Right cardiac atrium (tissue), 5 donors: ENCODE measurements around the gene MAPK12. TPM values are rescaled to one million over a fixed set of nuclear protein-coding genes. Genes with fewer than 3 reads are reported as not detected.

ENCODE experiments used
- ATAC-seq, 2 donors: fragments of 200-7000 bp; cut with Tn5 transposase; one replicate each; pipeline versions ENCODE4 v1.8.0 to v1.9.1; 2020; ENCODE audit warnings: moderate library complexity in 2 of 2, mild to moderate bottlenecking in 1 of 2
- DNase-seq, 3 donors: peaks; one replicate each; pipeline ENCODE4 v3.0.0-alpha.2; 2020
- H3K27ac ChIP-seq: one replicate; pipeline ENCODE4 v1.5.1; 2013; ENCODE audit warnings: mild to moderate bottlenecking, low read length, control low read depth, moderate library complexity
- H3K27me3 ChIP-seq: one replicate; pipeline ENCODE4 v1.6.1; 2013; ENCODE audit not compliant: control insufficient read depth, insufficient read depth
- H3K4me1 ChIP-seq: one replicate; pipeline ENCODE4 v1.6.1; 2013; ENCODE audit warnings: low read length; ENCODE audit not compliant: control insufficient read depth, insufficient read depth
- H3K4me3 ChIP-seq: one replicate; pipeline ENCODE4 v1.5.1; 2013; ENCODE audit warnings: low read length, control low read depth
- H3K9me3 ChIP-seq: one replicate; pipeline ENCODE4 v1.6.1; 2013; ENCODE audit warnings: low read length; ENCODE audit not compliant: control insufficient read depth
- WGBS: extraction: QIAGEN DNeasy Blood & Tissue Kit; methylation state at CpG from one replicate; pipeline ENCODE4 v1.1.7; 2013; 5-methylcytosine and 5-hydroxymethylcytosine counted together
- intact Hi-C, 4 donors: fragments of 100-400 bp; cut with DNase I; formaldehyde crosslinking; loops; one replicate each; pipeline versions ENCODE4 v1.11.0 to v1.14.0; 2022 to 2023
- polyA plus RNA-seq: library from polyadenylated mRNA; stranded (reverse); fragments of 200-250 nt; gene quantifications from one replicate; pipeline ENCODE4 v1.2.3, GENCODE V29; 2013
- total RNA-seq, 4 donors: library from RNA; stranded (reverse); fragmentation: NEBNext Ultra II Directional; extraction: Animal tissue kit (Norgen Biotek cat#: 25700); gene quantifications; one replicate each; pipeline ENCODE4 v1.2.1, GENCODE V29; 2021
- donor health status: healthy with polysubstance abuse.
- donor health status: DM: no; HTN: yes; CAD: no.
- donor health status: DM: no; HTN: no; CAD: no.
- donor health status: DM: no; HTN: yes; CAD: no; lungs with severe emphysema.
- donor health status: DM: yes; HTN: yes; CAD: no.

MAPK12 gene
- total and polyA plus RNA-seq, 5 donors = 10.5 to 15.2 (median 11.5) TPM

DNA sequence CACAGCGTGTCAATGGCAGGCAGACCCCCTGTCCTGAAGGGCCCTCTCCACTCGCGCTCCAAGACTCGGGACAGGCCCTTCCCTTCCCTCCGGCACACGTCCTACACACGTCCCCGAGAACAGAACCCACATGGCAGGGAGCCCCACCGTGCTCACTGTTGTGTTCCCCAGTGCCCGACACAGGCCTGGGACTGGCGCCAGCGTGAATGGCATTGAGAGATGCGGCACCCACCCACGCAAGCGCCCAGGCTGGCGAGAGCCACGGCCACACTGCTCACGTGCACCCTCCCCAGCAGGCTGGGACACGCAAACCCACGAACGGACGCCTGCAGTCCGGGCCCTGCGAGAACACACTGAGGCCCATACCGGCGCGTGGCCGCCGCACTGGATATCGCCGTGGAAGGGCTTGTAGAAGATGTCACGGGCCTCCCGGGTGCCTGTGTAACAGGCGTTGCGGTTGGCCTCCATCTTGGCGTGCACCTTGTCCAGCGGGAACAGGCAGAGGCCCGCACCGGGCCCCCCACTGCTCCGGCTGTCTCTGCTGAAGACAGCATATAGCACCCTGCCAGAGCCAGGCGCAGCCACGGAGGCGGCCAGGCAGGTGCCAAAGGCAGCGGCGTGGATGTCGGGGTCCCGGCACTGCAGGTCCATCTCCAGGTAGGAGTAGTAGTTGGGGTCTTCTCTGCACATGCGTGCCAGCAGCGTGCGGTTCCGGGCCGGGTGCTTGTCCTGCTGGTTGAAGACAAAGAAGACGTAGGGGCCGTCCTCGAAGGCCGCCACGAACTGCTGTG is 27.9 kb upstream of the MAPK12 start:
- Histone ChIP-seq H3K27me3 (no peaks in the 10 kb centered on the region), H3K9me3 (no peaks in the 10 kb centered on the region), H3K27ac (no peak overlapping the region), H3K4me3 (no peak overlapping the region), H3K4me1 (peaks cover 10% of the 10 kb centered on the region)
- intact Hi-C loops = no loop called here
- WGBS = 90% methylated on average over 57 of the region's 57 CpGs
- no peak for ATAC-seq
- DNase-seq = no peak

DNA sequence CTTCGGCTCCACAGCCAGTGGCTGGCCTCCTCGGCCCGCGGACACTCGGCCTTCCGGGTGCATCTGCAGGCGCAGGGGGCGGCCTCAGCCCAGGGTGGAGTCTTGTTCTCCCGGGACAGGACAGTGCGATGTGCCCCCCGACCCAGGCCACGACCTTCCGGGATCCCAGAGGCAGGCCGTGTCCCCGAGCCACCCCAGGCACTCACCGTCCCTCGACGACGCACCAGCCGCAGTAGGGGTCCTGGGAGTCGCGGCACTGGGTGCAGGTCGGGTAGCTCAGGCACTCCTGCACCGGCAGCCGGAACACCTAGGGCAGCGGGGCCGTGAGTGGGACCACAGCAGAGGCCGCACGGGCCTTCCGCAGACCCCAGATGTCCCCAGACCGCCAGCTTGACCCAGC is 26.2 kb upstream of the MAPK12 start:
- no peak for DNase-seq
- Histone ChIP-seq H3K4me3 (no peak overlapping the region), H3K4me1 (peaks cover 2% of the 10 kb centered on the region), H3K27ac (no peak overlapping the region), H3K9me3 (no peaks in the 10 kb centered on the region), H3K27me3 (no peaks in the 10 kb centered on the region)
- WGBS = 92% methylated on average over 31 of the region's 31 CpGs
- ATAC-seq = no peak
- intact Hi-C loops = no loop called here

DNA sequence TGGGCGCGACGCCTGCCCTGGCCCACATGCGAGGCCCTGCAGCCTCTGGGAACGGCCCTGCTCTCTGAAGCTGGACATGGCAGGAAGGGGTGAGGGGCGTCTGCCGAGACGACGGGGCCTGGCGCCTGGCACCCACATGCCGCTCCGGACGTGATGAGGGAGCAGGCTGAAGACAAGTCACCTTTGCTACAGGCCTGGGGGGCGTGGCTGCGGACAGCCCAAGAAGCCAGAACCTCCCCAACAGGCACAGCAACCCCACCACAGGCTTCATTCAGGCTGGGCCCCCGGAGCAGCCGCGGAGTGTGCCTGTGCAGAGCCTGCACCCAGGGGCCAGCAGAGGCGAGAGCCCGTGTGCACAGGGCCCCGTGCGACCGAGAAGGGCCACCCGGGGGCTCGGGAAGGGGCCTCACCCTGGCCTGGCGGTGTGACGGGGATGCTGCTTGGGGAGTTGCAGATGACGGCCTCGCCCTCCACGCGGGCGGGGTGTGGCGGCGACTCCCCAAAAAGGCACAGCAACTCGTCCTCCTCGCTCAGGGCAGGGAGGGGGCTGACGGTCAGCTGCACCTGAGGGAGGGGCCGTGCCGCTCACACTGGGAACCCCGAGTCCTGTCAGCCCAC is 25.3 kb upstream of the MAPK12 start:
- no peak overlapping the region for H3K27ac ChIP-seq
- ATAC-seq (no peak), DNase-seq (no peak)
- H3K4me3 ChIP-seq = no peak overlapping the region
- no peaks in the 10 kb centered on the region for H3K4me1 ChIP-seq
- H3K9me3 ChIP-seq = no peaks in the 10 kb centered on the region
- H3K27me3 ChIP-seq = no peaks in the 10 kb centered on the region
- intact Hi-C loops = no loop called here
- WGBS = 90% methylated on average over 40 of the region's 40 CpGs

DNA sequence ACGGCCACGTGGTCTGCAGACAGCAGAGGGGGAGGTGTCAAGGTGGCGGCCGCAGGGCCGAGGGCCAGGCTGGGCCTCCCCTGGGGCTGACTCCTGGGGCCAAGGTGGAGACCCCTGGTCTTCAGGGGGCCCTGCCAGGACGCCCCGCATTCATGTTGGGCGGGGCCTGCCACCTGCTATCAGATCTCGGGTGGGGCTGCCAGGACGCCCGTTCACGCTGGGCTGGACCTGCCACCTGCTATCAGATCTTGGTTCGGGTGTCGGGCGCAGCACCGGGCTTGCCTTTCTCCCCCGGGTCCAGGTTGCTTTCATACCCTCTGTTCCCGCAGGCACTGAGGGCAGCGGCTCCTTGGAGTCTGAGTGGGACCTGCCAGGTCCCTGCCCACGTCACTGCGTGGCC is 24.8 kb upstream of the MAPK12 start:
- H3K9me3 ChIP-seq = no peaks in the 10 kb centered on the region
- no peak overlapping the region for H3K27ac ChIP-seq
- 87% methylated on average over 21 of the region's 21 CpGs for WGBS
- intact Hi-C loops = no loop called here
- no peaks in the 10 kb centered on the region for H3K27me3 ChIP-seq
- H3K4me1 ChIP-seq = no peaks in the 10 kb centered on the region
- DNase-seq = no peak
- ATAC-seq = no peak
- H3K4me3 ChIP-seq = no peak overlapping the region

DNA sequence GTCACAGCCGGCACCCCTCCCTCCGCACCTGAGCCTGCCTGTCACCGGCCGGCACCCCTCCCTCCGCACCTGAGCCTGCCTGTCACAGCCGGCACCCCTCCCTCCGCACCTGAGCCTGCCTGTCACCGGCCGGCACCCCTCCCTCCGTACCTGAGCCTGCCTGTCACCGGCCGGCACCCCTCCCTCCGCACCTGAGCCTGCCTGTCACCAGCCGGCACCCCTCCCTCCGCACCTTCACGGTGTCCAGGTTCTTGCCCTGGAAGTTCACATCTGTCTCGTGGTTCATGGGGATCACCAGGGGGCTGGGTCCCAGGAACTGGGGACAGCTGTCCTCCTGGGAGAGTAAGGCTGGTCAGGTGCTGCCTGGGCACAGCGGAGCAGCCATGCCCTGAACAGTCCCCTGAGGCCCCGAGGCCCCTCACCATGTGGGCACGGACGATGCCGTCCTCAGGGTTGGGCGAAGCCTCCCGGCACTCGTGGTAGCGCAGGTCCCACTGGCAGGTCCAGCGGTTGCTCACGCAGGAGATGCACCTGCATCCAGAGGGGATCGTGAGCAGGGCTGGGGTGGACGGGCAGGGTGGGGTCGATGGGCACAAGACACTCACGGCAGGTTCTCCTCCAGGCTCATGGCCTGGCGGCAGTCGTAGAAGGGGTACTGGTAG is 24.2 kb upstream of the MAPK12 start:
- ATAC-seq (no peak), DNase-seq (no peak)
- Histone ChIP-seq H3K27me3 (no peaks in the 10 kb centered on the region), H3K4me3 (no peak overlapping the region), H3K4me1 (no peaks in the 10 kb centered on the region), H3K9me3 (no peaks in the 10 kb centered on the region), H3K27ac (no peak overlapping the region)
- intact Hi-C loops = no loop called here
- WGBS = 94% methylated on average over 29 of the region's 34 CpGs

DNA sequence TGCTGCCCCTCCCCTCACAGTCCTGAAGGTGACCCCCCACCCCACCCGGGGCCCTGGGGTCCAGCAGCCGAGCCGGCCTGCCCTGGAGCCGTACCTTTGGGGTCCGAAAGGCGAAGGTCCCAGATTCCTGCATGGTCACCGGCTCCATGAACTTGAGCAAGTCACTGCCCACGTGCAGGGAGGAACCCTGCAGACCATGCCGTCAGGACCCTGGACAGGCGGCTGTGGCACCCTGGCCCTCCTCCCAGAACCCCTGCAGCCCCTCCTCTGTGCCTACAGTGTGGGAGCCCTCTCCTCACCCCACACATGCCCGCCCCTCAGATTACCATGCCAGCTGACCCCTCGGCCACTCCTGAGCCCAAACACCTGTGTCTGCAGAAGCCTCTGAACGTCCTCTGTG is 23.0 kb upstream of the MAPK12 start:
- H3K27ac ChIP-seq = no peak overlapping the region
- ATAC-seq (no peak), DNase-seq (no peak)
- no peaks in the 10 kb centered on the region for H3K4me1 ChIP-seq
- intact Hi-C loops = no loop called here
- H3K27me3 ChIP-seq = no peaks in the 10 kb centered on the region
- 87% methylated on average over 13 of the region's 13 CpGs for WGBS
- no peak overlapping the region for H3K4me3 ChIP-seq
- H3K9me3 ChIP-seq = no peaks in the 10 kb centered on the region

DNA sequence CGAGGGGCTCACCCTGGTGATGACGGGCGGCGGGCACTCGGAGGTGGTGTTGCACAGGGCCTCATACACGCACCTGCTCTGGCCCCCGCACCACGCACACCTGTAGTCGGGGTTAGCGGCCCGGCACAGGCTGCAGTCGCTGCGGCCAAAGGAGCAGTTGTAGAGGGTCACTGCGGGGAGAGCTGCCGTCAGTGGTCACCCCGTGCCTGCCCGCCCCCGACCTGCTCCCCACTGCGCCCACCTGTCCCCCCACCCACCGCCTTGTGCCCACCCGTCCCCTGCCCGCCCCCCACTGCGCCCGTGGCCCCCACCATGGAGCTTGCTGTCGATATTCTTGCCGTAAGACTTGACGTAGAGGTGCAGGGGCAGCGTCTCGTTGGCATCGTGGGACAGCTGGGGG is 22.3 kb upstream of the MAPK12 start:
- no peaks in the 10 kb centered on the region for H3K27me3 ChIP-seq
- intact Hi-C loops = no loop called here
- no peak for ATAC-seq
- H3K4me1 ChIP-seq = no peaks in the 10 kb centered on the region
- WGBS = 94% methylated on average over 30 of the region's 30 CpGs
- no peak overlapping the region for H3K27ac ChIP-seq
- H3K9me3 ChIP-seq = no peaks in the 10 kb centered on the region
- no peak for DNase-seq
- no peak overlapping the region for H3K4me3 ChIP-seq

DNA sequence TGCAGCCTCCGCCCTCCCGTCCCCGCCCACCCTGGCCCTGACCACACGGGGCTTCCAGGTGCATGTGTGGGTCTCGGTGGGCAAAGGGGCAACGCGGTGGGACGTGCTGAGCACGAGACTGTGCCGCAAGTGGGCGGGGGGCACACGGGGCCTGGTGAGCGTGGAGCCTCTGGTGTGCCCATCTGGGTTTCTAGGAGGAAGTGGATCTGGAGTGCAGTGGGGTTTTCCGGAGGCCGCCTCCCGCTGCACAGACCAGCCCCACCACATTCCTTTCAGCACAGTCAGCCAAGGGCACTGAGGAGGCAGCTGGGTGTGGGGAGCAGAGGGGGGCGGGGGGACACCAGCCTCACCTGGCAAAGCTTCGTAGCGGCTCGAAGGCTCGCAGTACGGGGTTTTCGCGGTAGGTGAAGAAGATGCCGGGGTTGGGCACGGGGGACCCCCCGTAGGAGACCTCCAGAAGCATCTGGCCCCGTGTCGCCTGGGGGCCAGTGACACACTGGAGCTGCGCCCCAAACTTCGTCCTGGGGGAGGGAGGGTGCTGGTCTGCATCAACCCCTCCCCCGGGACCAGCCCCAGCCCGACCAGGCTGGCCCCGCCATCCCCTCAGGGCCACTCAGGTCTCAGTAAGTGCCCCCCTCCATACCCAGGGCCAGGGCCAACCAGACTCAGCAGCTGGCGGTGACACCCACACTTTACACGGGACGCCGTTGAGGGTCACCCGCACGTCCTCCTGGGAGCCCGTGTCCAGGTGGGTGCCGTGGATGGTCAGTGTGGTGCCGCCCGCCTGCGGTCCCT is 21.1 kb upstream of the MAPK12 start:
- H3K4me1 ChIP-seq = no peaks in the 10 kb centered on the region
- WGBS = 80% methylated on average over 45 of the region's 45 CpGs
- H3K27ac ChIP-seq = peak overlapping the region; percentile 32
- no peak for DNase-seq
- no peaks in the 10 kb centered on the region for H3K9me3 ChIP-seq
- intact Hi-C loops = no loop called here
- H3K4me3 ChIP-seq = no peak overlapping the region
- H3K27me3 ChIP-seq = no peaks in the 10 kb centered on the region
- ATAC-seq = peak; percentile 20 to 27

DNA sequence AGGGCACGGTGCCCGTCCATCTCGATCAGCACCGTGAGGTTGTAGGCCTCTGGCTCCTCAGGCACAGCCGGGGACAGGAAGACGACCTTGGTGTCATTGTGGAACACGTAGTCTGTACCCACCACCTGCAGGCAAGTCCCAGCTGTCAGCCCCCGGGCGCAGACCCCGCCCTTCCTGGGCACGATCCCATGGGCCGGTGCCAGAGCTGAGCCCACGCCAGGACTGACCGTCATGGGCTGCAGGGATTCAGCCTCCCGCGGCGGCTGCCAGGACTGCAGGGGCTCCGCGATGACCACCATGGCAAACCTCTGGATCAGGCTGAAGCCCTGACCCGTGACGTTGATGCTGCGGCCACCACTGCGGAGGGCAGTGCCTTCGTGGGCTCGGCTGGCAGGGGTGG is 20.5 kb upstream of the MAPK12 start:
- H3K4me1 ChIP-seq = no peaks in the 10 kb centered on the region
- ATAC-seq (peak; percentile 47 to 57), DNase-seq (peak in 2 of 3 donors; percentile 81 to 86)
- H3K27ac ChIP-seq = peak overlapping the region; percentile 32
- no peaks in the 10 kb centered on the region for H3K9me3 ChIP-seq
- H3K27me3 ChIP-seq = no peaks in the 10 kb centered on the region
- intact Hi-C loops = no loop called here
- 65% methylated on average over 25 of the region's 25 CpGs for WGBS
- H3K4me3 ChIP-seq = no peak overlapping the region

DNA sequence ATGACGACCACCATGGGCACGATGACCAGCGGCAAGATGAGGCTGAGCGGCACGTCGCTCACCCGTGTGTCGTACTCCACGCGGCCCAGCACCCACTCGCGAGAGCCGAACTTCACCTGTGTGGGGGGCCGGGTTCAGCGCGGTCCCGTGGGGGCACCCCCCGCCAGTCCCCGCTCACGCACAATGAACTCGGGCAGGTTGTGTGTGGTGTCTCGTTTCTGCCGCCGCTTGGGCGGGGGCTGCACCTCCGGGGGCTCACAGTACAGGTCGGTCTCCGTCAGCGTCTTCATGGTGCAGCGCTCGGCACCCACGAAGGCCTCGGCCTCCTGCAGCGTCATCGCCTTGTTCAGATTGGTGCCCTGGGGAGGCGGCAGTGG is 19.9 kb upstream of the MAPK12 start:
- Histone ChIP-seq H3K27me3 (no peaks in the 10 kb centered on the region), H3K27ac (no peak overlapping the region), H3K9me3 (no peaks in the 10 kb centered on the region), H3K4me3 (no peak overlapping the region), H3K4me1 (no peaks in the 10 kb centered on the region)
- intact Hi-C loops = no loop called here
- DNase-seq (no peak), ATAC-seq (no peak)
- WGBS = 92% methylated on average over 36 of the region's 36 CpGs
